Prostate gland (tissue), 2 donors: ENCODE measurements around the gene ADAMTS3.

ENCODE experiments used
- CTCF ChIP-seq, 4 experiments: fragments of 200-600 bp in 2 of 4; fragments of 450-650 bp in 2 of 4; sonication (generic) in 2 of 4; IDR thresholded peaks; 1 replicate in 3 of 4; 2 replicates in 1 of 4; pipeline ENCODE4 v1.5.1; 2016 to 2019; ENCODE audit warnings: antibody characterized with exemption in 4 of 4, mild to moderate bottlenecking in 2 of 4, moderate library complexity in 2 of 4
- POLR2A ChIP-seq: fragments of 450-650 bp; IDR thresholded peaks from one replicate; pipeline ENCODE4 v1.6.1; 2016; ENCODE audit warnings: antibody characterized with exemption, mild to moderate bottlenecking

GRCh38 chr4:72351521-72351920, 217.5 kb downstream of the ADAMTS3 start:
- TF ChIP-seq CTCF (IDR thresholded peaks at IDR 0.05) (no peak), POLR2A (no peak)
